Trophoblast cell (in vitro differentiated cells and primary cell): ENCODE results near the gene MAGI2.

Experiments used
- DNase-seq, 2 donors: peaks; one replicate each; pipeline ENCODE4 v3.0.0-alpha.2; 2016
- H2AFZ ChIP-seq: 2 replicates; pipeline ENCODE4 v1.6.1; 2013; ENCODE audit warnings: low read length, moderate library complexity, mild to moderate bottlenecking; ENCODE audit not compliant: insufficient read depth, poor library complexity
- H2AK5ac ChIP-seq: 2 replicates; pipeline ENCODE4 v1.6.1; 2013; ENCODE audit warnings: mild to moderate bottlenecking, low read length
- H2BK120ac ChIP-seq: 2 replicates; pipeline ENCODE4 v1.6.1; 2013; ENCODE audit warnings: low read length, mild to moderate bottlenecking, moderate library complexity; ENCODE audit not compliant: insufficient read depth, poor library complexity
- H2BK12ac ChIP-seq: 2 replicates; pipeline ENCODE4 v1.6.1; 2013; ENCODE audit warnings: mild to moderate bottlenecking, low read length, moderate library complexity
- H2BK5ac ChIP-seq: 2 replicates; pipeline ENCODE4 v1.6.1; 2013; ENCODE audit warnings: low read length, low read depth, moderate library complexity, mild to moderate bottlenecking; ENCODE audit not compliant: poor library complexity
- H3K14ac ChIP-seq: 2 replicates; pipeline ENCODE4 v1.6.1; 2013; ENCODE audit warnings: mild to moderate bottlenecking, low read length
- H3K18ac ChIP-seq: 2 replicates; pipeline ENCODE4 v1.6.1; 2013; ENCODE audit warnings: mild to moderate bottlenecking, low read length
- H3K23ac ChIP-seq: 2 replicates; pipeline ENCODE4 v1.6.1; 2013; ENCODE audit warnings: low read length
- H3K27ac ChIP-seq: 2 replicates; pipeline ENCODE4 v1.5.1; 2013; ENCODE audit warnings: low read depth, mild to moderate bottlenecking, inconsistent platforms, low read length, moderate library complexity
- H3K27me3 ChIP-seq: 2 replicates; pipeline ENCODE4 v1.6.1; 2013; ENCODE audit warnings: inconsistent platforms, mild to moderate bottlenecking, low read length, moderate library complexity; ENCODE audit not compliant: insufficient read depth
- H3K36me3 ChIP-seq, 2 experiments: 1 replicate in 1 of 2; 2 replicates in 1 of 2; pipeline ENCODE4 v1.6.1; 2013; ENCODE audit warnings: low read length in 2 of 2, mild to moderate bottlenecking in 2 of 2, moderate library complexity in 1 of 2; ENCODE audit not compliant: insufficient read depth in 2 of 2, control insufficient read depth in 1 of 2
- H3K4ac ChIP-seq: 2 replicates; pipeline ENCODE4 v1.6.1; 2013; ENCODE audit warnings: low read depth, mild to moderate bottlenecking, low read length, moderate library complexity
- H3K4me1 ChIP-seq, 2 experiments: 1 replicate in 1 of 2; 2 replicates in 1 of 2; pipeline ENCODE4 v1.6.1; 2013; ENCODE audit warnings: low read length in 2 of 2, mild to moderate bottlenecking in 2 of 2, moderate library complexity in 1 of 2; ENCODE audit not compliant: insufficient read depth in 2 of 2, control insufficient read depth in 1 of 2
- H3K4me2 ChIP-seq: 2 replicates; pipeline ENCODE4 v1.6.1; 2013; ENCODE audit warnings: inconsistent platforms, mild to moderate bottlenecking, low read length, moderate library complexity
- H3K4me3 ChIP-seq: 2 replicates; pipeline ENCODE4 v1.5.1; 2013; ENCODE audit warnings: mild to moderate bottlenecking, low read depth, low read length, inconsistent platforms
- H3K79me1 ChIP-seq: one replicate; pipeline ENCODE4 v1.6.1; 2013; ENCODE audit warnings: low read length
- H3K79me2 ChIP-seq: 2 replicates; pipeline ENCODE4 v1.6.1; 2013; ENCODE audit warnings: low read length, mild to moderate bottlenecking; ENCODE audit not compliant: control insufficient read depth, insufficient read depth, poor library complexity
- H3K9ac ChIP-seq: 2 replicates; pipeline ENCODE4 v1.6.1; 2013; ENCODE audit warnings: mild to moderate bottlenecking, low read length
- H3K9me3 ChIP-seq: 2 replicates; pipeline ENCODE4 v1.6.1; 2013; ENCODE audit warnings: low read depth, mild to moderate bottlenecking, control low read depth, inconsistent platforms, low read length; ENCODE audit not compliant: insufficient read depth
- H4K12ac ChIP-seq: 2 replicates; pipeline ENCODE4 v1.6.1; 2013; ENCODE audit warnings: low read depth, mild to moderate bottlenecking, low read length, moderate library complexity
- H4K8ac ChIP-seq: 2 replicates; pipeline ENCODE4 v1.6.1; 2013; ENCODE audit warnings: low read depth, mild to moderate bottlenecking, low read length, moderate library complexity
- H4K91ac ChIP-seq: one replicate; pipeline ENCODE4 v1.6.1; 2013; ENCODE audit warnings: low read depth, mild to moderate bottlenecking, low read length, moderate library complexity
- WGBS: extraction: QIAGEN DNeasy Blood & Tissue Kit; methylation state at CpG from one replicate; pipeline ENCODE4 v1.1.7; 2013; ENCODE audit warnings: missing lambda C conversion rate; ENCODE audit not compliant: insufficient read length, insufficient coverage; ENCODE audit errors: extremely low coverage; 5-methylcytosine and 5-hydroxymethylcytosine counted together

Gene MAGI2

DNA sequence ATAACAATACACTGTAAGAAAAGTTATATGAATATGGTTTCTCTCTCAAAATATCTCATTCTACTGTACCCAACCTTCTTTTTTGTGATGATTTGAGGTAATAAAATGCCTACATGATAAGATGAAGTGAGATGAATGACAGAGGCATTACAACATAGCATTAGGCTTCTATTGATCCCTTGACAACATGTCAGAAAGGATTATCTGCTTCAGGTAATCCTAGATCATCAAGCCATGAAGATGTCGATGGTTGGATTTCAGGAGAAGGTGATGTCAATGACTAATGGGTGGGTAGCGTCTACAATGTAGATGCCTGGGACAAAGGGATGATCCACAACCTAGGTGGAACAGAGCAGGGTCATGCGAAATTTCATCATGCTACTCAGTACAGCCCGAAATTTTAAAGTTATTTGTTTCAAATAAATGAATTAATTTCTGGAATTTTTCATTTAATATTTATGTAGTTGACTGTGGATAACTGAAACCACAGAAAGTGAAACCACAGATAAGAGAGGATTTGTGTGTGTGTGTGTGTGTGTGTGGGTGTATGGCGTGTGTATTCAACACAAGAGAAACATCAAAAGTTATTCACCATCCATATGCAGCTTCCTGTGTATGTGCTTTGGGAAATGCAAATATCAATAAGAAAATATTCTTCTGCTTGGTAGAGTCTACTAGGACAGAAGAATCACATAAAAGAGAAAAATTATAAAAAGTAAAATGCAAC, 77.0 kb downstream of the MAGI2 start:
- DNase-seq, result no peak
- Histone ChIP-seq H2AK5ac (no peak overlapping the region), H4K91ac (no peak overlapping the region), H2BK120ac (no peak overlapping the region), H3K4me1 (no peaks in the 10 kb centered on the region), H3K23ac (no peak overlapping the region), H2BK5ac (no peak overlapping the region), H3K9ac (no peak overlapping the region), H2BK12ac (no peak overlapping the region), H3K4ac (no peak overlapping the region), H4K8ac (no peak overlapping the region), H3K14ac (no peak overlapping the region), H3K18ac (no peak overlapping the region), H3K9me3 (no peaks in the 10 kb centered on the region), H2AFZ (no peak overlapping the region), H3K27ac (no peak overlapping the region), H4K12ac (no peak overlapping the region), H3K4me2 (no peak overlapping the region), H3K4me3 (no peak overlapping the region), H3K36me3 (no peaks in the 10 kb centered on the region), H3K79me2 (no peaks in the 10 kb centered on the region), H3K79me1 (no peaks in the 10 kb centered on the region), H3K27me3 (no peaks in the 10 kb centered on the region)
- WGBS, result no CpG with 5 or more reads among the region's 5 CpGs

DNA sequence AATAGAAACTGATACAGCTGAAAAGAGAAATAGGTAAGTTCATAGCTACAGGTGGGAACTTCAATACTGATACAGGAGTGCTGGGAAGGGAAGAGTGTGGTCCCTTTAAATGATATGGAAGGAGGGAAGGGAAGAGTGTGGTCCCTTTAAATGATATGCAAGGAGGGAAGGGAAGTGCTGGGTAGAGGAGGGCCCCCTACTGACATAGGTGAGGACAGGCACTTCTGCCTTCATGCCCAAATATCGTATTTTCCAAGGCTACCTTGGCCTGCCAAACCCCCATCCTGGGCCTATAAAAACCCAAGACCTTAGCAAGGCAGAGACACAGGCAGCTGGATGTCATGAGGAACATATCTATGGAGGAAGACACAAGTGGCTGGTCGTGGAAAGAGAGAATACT, 92.3 kb downstream of the MAGI2 start:
- H3K36me3 ChIP-seq, result no peaks in the 10 kb centered on the region
- no peak overlapping the region for H4K91ac ChIP-seq
- H3K18ac ChIP-seq, result no peak overlapping the region
- no peak overlapping the region for H3K14ac ChIP-seq
- H3K79me1 ChIP-seq, result no peaks in the 10 kb centered on the region
- H3K4me2 ChIP-seq, result no peak overlapping the region
- H3K79me2 ChIP-seq, result no peaks in the 10 kb centered on the region
- no peak overlapping the region for H2BK5ac ChIP-seq
- no peak for DNase-seq
- H4K12ac ChIP-seq, result no peak overlapping the region
- H2BK12ac ChIP-seq, result no peak overlapping the region
- H3K27ac ChIP-seq, result no peak overlapping the region
- no peaks in the 10 kb centered on the region for H3K27me3 ChIP-seq
- H3K9ac ChIP-seq, result no peak overlapping the region
- no peak overlapping the region for H2BK120ac ChIP-seq
- no CpG with 5 or more reads among the region's 2 CpGs for WGBS
- no peak overlapping the region for H3K23ac ChIP-seq
- H3K4ac ChIP-seq, result no peak overlapping the region
- H2AK5ac ChIP-seq, result no peak overlapping the region
- no peak overlapping the region for H2AFZ ChIP-seq
- no peak overlapping the region for H4K8ac ChIP-seq
- H3K4me1 ChIP-seq, result no peaks in the 10 kb centered on the region
- H3K9me3 ChIP-seq, result no peaks in the 10 kb centered on the region
- no peak overlapping the region for H3K4me3 ChIP-seq

DNA sequence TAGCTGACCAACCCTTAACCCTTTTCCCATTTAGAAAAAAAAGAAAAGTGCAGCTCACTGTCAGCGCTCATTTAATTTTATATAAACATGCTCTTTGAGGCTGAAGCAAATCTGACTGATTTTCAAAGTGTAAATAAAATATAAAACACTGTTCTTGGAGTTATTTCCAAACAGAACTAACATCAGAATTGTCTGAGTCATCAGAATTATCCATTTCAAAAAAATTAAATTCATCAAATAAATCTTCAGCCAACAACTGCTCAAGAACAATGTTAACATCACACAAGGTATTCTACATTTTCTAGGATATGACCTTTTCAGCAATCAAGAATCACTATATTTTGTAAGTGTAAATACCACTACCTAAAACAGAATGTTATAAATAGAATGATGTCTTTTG, 93.6 kb downstream of the MAGI2 start:
- H4K12ac ChIP-seq, result no peak overlapping the region
- no peak overlapping the region for H2BK5ac ChIP-seq
- no peaks in the 10 kb centered on the region for H3K36me3 ChIP-seq
- no peaks in the 10 kb centered on the region for H3K79me1 ChIP-seq
- H2AK5ac ChIP-seq, result no peak overlapping the region
- no peak overlapping the region for H3K4me3 ChIP-seq
- no peak overlapping the region for H4K91ac ChIP-seq
- no peak overlapping the region for H3K23ac ChIP-seq
- H3K27ac ChIP-seq, result no peak overlapping the region
- H3K79me2 ChIP-seq, result no peaks in the 10 kb centered on the region
- no CpG with 5 or more reads among the region's 1 CpG for WGBS
- no peak overlapping the region for H2AFZ ChIP-seq
- no peak overlapping the region for H3K4me2 ChIP-seq
- H3K14ac ChIP-seq, result no peak overlapping the region
- H3K9ac ChIP-seq, result no peak overlapping the region
- H3K4ac ChIP-seq, result no peak overlapping the region
- no peak overlapping the region for H3K18ac ChIP-seq
- no peak overlapping the region for H2BK120ac ChIP-seq
- no peak overlapping the region for H4K8ac ChIP-seq
- DNase-seq, result no peak
- no peaks in the 10 kb centered on the region for H3K9me3 ChIP-seq
- H2BK12ac ChIP-seq, result no peak overlapping the region
- H3K4me1 ChIP-seq, result no peaks in the 10 kb centered on the region
- no peaks in the 10 kb centered on the region for H3K27me3 ChIP-seq

DNA sequence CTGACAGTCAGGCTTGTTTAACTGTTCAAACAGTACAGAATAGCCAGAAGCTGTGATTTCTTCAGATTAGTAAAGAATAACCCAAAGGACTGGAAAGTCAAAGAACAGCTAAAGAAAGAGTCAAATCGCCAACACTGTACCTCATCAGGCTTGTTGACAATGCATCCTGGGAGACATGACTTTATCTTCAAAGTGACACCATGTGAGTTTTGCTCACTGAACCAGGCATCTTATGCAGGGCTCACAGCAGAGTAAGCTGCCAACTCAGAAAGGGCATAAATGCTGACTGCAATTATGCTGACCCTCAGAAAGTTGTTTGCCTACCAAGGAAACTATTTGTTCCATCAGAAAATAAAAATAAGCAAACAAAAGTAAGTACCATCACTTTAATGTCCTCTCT, 96.4 kb downstream of the MAGI2 start:
- Histone ChIP-seq H3K4me3 (no peak overlapping the region), H3K27me3 (no peaks in the 10 kb centered on the region), H2BK12ac (no peak overlapping the region), H3K9me3 (no peaks in the 10 kb centered on the region), H2AFZ (no peak overlapping the region), H4K8ac (no peak overlapping the region), H3K9ac (no peak overlapping the region), H3K14ac (no peak overlapping the region), H3K4me2 (no peak overlapping the region), H3K79me1 (no peaks in the 10 kb centered on the region), H3K18ac (no peak overlapping the region), H3K4ac (no peak overlapping the region), H3K4me1 (no peaks in the 10 kb centered on the region), H3K36me3 (no peaks in the 10 kb centered on the region), H2BK5ac (no peak overlapping the region), H2AK5ac (no peak overlapping the region), H4K12ac (no peak overlapping the region), H3K27ac (no peak overlapping the region), H2BK120ac (no peak overlapping the region), H3K79me2 (no peaks in the 10 kb centered on the region), H4K91ac (no peak overlapping the region), H3K23ac (no peak overlapping the region)
- no peak for DNase-seq
- no CpG with 5 or more reads among the region's 1 CpG for WGBS
